NCI-H2171 (cell line): ENCODE measurements around the gene ERAL1.
A peak's percentile ranks its signal among the peaks of the same experiment; 100 is the strongest.
"Not testable (repeated sequence)": the region's sequence is repeated elsewhere in the genome, so short reads cannot be mapped to it uniquely, and the experiment has no call there.

Experiments
- DNase-seq: peaks from one replicate; lab custom pipeline; 2025; lab: John Stamatoyannopoulos, UW

The ERAL1 gene

GRCh38 chr17:28854457-28855335 is at the start of gene ERAL1:
TSS of gene ERAL1 (plus strand) at chr17:28855016. CDS start at chr17:28855035, 19 bp downstream.
- DNase-seq: peak; percentile 88

GRCh38 chr17:28807925-28808634 is 46.7 kb upstream of the ERAL1 start:
- no peak for DNase-seq

GRCh38 chr17:28810437-28810836 is 44.4 kb upstream of the ERAL1 start:
- no peak for DNase-seq

- peak; percentile 8 for DNase-seq
These were observed 43.1 kb upstream of the ERAL1 start for GRCh38 chr17:28811651-28812090.

- DNase-seq: peak; percentile 97
These were observed 42.6 kb upstream of the ERAL1 start for GRCh38 chr17:28812091-28812747.

GRCh38 chr17:28812748-28813377 is 42.0 kb upstream of the ERAL1 start:
- no peak for DNase-seq

GRCh38 chr17:28816540-28816939 is 38.3 kb upstream of the ERAL1 start:
- DNase-seq: no peak

GRCh38 chr17:28818819-28819221 is 36.0 kb upstream of the ERAL1 start:
- DNase-seq: no peak

- no peak for DNase-seq
These were observed 35.2 kb upstream of the ERAL1 start for GRCh38 chr17:28819582-28819981.

- no peak for DNase-seq
These were observed 27.1 kb upstream of the ERAL1 start for GRCh38 chr17:28827672-28828071.

GRCh38 chr17:28828294-28829040 is 26.3 kb upstream of the ERAL1 start:
- no peak for DNase-seq

- no peak for DNase-seq
These were observed 20.4 kb upstream of the ERAL1 start for GRCh38 chr17:28834420-28834819.

- not testable (repeated sequence) for DNase-seq
These were observed 18.3 kb upstream of the ERAL1 start for GRCh38 chr17:28836541-28836940.

- no peak for DNase-seq
These were observed 15.6 kb upstream of the ERAL1 start for GRCh38 chr17:28839221-28839620.

- DNase-seq: no peak
These were observed 12.9 kb upstream of the ERAL1 start for GRCh38 chr17:28841901-28842281.

GRCh38 chr17:28842282-28843012 is 12.4 kb upstream of the ERAL1 start, which contains the start of gene FAM222B:
TSS of gene FAM222B (minus strand) at chr17:28842790. CDS start at chr17:28766667, 76,123 bp downstream.
- peak; percentile 87 for DNase-seq

GRCh38 chr17:28843816-28844148 is 11.0 kb upstream of the ERAL1 start:
- DNase-seq: no peak

- DNase-seq: no peak
These were observed 8.6 kb upstream of the ERAL1 start for GRCh38 chr17:28846231-28846630.

- not testable (repeated sequence) for DNase-seq
These were observed 8.1 kb upstream of the ERAL1 start for GRCh38 chr17:28846699-28847098.

GRCh38 chr17:28848667-28849066 is 6.1 kb upstream of the ERAL1 start:
- DNase-seq: not testable (repeated sequence)

GRCh38 chr17:28849281-28849680 is 5.5 kb upstream of the ERAL1 start:
- no peak for DNase-seq
